WI38 (cell line): ENCODE data around the gene HSD17B1.
"Not testable (repeated sequence)": the region's sequence is repeated elsewhere in the genome, so short reads cannot be mapped to it uniquely, and the experiment has no call there.

Experiments
- H3K4me3 ChIP-seq: 2 replicates; pipeline ENCODE4 v1.5.1; 2011; ENCODE audit warnings: low read depth, mild to moderate bottlenecking, control low read depth, low read length
- TF ChIP-seq, protein P1 (sequence below): IDR thresholded peaks from 2 replicates; pipeline ENCODE4 v1.5.1; 2012; ENCODE audit warnings: low read depth, mild to moderate bottlenecking, control low read depth, low read length

Gene HSD17B1

DNA sequence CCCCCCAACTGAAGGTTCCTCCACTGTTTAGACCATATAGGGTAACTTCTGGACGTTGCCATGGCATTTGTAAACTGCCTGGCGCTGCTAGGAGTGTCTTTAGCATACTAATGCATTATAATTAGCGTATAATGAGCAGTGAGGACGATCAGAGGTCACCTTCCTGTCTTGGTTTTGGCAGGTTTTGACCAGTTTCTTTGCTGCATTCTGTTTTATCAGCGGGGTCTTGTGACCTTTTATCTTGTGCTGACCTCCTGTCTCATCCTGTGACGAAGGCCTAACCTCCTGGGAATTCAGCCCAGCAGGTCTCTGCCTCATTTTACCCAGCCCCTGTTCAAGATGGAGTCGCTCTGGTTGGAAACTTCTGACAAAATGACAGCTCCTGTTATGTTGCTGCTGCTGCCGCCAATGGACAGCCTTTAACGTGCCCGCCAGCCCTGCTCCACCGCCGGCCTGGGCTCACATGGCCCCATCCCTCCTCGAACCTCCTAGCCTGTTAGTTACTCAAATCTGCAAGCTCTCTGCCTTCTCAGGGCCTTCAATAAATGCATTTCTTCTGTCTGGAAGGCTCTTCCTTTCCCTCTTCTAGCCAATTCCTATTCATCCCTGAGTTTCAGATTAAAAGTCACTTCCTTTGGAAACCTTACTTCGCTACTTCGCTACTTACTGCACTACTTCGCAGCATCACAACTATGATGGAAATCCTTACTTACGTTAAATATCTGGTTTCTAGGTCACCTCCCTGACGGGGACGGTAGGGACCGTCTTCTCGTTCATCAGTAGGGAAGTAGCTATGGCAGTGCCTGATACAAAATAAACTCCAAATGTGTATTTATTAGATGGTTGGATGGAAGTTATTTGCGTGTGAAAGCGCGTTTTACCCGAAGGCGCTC lies 17.3 kb upstream of the HSD17B1 start:
- H3K4me3 ChIP-seq: peak overlapping the region; percentile 66
- TF ChIP-seq, protein P1, sequence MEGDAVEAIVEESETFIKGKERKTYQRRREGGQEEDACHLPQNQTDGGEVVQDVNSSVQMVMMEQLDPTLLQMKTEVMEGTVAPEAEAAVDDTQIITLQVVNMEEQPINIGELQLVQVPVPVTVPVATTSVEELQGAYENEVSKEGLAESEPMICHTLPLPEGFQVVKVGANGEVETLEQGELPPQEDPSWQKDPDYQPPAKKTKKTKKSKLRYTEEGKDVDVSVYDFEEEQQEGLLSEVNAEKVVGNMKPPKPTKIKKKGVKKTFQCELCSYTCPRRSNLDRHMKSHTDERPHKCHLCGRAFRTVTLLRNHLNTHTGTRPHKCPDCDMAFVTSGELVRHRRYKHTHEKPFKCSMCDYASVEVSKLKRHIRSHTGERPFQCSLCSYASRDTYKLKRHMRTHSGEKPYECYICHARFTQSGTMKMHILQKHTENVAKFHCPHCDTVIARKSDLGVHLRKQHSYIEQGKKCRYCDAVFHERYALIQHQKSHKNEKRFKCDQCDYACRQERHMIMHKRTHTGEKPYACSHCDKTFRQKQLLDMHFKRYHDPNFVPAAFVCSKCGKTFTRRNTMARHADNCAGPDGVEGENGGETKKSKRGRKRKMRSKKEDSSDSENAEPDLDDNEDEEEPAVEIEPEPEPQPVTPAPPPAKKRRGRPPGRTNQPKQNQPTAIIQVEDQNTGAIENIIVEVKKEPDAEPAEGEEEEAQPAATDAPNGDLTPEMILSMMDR: no peak

DNA sequence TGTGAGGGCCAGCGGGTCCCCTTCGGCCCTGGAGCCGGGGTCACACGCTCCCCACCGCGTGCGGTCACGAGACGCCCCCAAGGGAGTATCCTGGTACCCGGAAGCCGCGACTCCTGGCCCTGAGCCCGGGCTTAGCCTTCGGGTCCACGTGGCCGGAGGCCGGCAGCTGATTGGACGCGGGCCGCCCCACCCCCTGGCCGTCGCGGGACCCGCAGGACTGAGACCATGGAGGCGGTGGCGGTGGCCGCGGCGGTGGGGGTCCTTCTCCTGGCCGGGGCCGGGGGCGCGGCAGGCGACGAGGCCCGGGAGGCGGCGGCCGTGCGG lies 16.7 kb upstream of the HSD17B1 start, which contains the start of gene NAGLU:
NAGLU (plus strand) TSS at position 194 of the 324 bp plus-strand sequence; CDS start at position 226, 32 bp downstream.
- TF ChIP-seq, protein P1: no peak
- peak within 1 kb of the TSS; percentile 66 for H3K4me3 ChIP-seq

DNA sequence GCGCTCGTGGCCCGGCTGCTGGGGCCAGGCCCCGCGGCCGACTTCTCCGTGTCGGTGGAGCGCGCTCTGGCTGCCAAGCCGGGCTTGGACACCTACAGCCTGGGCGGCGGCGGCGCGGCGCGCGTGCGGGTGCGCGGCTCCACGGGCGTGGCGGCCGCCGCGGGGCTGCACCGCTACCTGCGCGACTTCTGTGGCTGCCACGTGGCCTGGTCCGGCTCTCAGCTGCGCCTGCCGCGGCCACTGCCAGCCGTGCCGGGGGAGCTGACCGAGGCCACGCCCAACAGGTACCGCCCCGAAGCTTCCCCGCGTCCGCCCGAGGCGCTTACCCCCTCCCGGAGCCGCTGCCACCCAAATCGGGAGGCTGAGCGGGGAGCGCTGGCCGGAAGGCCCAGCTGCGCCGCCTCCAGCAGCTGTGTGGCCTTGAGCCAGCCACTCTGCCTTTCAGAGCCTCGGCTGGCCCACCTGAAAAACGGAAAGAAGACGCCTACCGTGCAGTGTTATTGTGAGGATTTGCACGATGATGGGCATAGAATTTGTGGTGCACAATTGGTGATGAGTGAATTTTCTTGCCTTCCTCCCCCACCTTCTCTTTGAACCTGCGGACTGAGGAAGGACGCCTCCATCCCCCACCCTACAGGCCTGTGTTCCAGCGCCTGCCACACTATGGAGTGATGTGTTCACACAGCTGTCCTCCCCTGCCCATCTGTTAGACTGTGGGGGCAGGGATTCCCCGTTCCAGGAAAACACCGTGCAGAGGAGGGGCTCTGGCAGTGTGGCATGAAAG lies 16.2 kb upstream of the HSD17B1 start:
- H3K4me3 ChIP-seq: peak overlapping the region; percentile 66
- TF ChIP-seq, protein P1: no peak

DNA sequence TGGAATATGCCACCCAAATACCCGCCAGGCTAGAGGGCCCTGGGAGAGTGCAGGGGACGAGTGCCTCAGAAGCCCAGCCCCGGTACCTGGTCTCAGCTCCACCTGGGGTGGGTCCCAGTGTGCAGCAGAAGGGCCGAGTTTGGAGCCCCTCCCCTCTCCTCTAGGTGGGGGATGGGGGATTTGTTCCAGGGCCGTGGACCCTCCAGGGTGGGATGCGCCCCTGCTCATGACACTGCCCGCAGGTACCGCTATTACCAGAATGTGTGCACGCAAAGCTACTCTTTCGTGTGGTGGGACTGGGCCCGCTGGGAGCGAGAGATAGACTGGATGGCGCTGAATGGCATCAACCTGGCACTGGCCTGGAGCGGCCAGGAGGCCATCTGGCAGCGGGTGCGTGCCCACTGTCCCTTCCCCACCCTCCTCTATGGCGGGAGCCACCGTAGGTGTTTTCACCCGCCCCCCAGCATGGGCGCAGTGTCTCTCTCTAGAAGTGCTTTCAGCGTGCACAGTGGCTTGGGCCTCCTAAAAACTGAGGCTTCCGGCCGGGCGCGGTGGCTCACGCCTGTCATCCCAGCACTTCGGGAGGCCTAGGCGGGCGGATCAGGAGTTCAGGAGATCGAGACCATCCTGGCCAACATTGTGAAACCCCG lies 15.4 kb upstream of the HSD17B1 start:
- TF ChIP-seq, protein P1: no peak
- peak overlapping the region; percentile 66 for H3K4me3 ChIP-seq

DNA sequence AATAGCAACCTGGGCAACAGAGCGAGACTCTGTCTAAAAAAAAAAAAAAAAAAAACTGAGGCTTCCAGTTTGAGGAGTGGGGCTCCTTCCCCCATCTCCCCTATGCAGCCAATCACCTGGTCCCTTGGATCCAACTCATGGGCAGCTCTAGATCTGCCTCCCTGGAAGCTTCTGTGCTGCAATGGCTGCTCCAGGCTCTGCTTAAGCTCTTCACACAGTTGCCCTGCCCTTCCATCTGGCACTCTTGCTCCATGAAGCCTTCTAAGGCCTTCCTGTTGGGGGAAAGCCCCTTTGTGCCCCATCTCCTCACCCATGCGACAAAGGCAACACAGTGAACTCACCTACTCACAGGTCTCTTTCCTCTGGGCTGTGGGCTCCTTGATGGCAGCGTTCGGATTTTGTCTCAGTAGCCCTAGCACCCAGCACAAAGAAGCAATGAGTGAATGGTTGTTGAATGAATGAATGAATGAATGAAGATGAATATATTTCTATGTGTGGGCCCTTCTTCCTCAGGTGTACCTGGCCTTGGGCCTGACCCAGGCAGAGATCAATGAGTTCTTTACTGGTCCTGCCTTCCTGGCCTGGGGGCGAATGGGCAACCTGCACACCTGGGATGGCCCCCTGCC lies 14.8 kb upstream of the HSD17B1 start:
- H3K4me3 ChIP-seq: no peak overlapping the region
- TF ChIP-seq, protein P1: no peak

DNA sequence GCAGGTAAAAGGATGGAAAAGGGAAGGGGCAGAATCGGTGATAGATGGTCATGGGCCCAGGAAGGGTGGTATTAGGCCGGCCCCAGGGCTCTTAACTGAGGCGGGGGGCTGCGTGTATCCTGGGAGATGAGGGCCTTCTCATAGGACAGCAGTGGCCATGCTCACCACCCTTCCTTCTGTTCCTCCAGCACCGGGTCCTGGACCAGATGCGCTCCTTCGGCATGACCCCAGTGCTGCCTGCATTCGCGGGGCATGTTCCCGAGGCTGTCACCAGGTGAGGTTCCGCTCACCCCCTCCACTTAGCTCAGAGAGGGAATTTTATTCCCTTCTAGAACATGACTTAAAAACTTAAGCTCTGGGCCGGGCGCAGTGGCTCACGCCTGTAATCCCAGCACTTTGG lies 14.2 kb upstream of the HSD17B1 start:
- TF ChIP-seq, protein P1: no peak
- H3K4me3 ChIP-seq: no peak overlapping the region

DNA sequence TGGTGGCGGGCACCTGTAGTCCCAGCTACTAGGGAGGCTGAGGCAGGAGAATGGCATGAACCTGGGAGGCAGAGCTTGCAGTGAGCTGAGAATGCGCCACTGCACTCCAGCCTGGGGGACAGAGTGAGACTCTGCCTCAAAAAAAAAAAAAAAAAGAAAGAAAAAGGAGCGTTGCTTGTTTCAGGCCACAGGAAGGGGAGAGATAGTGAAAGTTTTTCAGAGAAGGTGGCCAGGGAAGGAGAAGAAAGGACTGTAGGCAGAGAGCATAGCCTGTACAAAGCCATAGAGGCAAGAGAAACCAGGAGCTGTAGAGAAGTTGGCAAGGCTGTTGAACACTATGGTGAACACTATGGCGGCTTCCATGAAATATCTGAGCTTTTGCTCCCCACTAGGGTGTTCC lies 12.2 kb upstream of the HSD17B1 start:
- H3K4me3 ChIP-seq: not testable (repeated sequence)
